Activated CD4-positive, alpha-beta memory T cell treated with anti-CD3 and anti-CD28 coated beads for 36 hours (primary cell): ENCODE measurements around the gene PTPRT. TPM values are rescaled to one million over a fixed set of nuclear protein-coding genes. Genes with fewer than 3 reads are reported as not detected.

ENCODE experiments used
- CTCF ChIA-PET: fragments of 350-600 bp; sonication (Branson Sonifier 250); formaldehyde crosslinking; loops from one replicate; lab custom pipeline; 2021; ENCODE audit warnings: antibody characterized with exemption, inconsistent platforms; lab: Charles Lee
- POLR2A ChIA-PET: fragments of 350-600 bp; sonication (Branson Sonifier 250); formaldehyde crosslinking; loops from one replicate; lab custom pipeline; 2021; ENCODE audit warnings: antibody characterized with exemption; lab: Charles Lee
- DNase-seq: peaks from one replicate; pipeline ENCODE4 v3.0.0-alpha.2; 2020
- H3K27ac Mint-ChIP-seq: one replicate; pipeline ENCODE4 v1.8.0; 2021; ENCODE audit warnings: mixed read lengths
- H3K27me3 Mint-ChIP-seq: one replicate; pipeline ENCODE4 v1.8.0; 2021; ENCODE audit warnings: mixed read lengths
- H3K36me3 Mint-ChIP-seq: one replicate; pipeline ENCODE4 v1.8.0; 2021; ENCODE audit warnings: mixed read lengths
- H3K4me1 Mint-ChIP-seq: one replicate; pipeline ENCODE4 v1.8.0; 2021; ENCODE audit warnings: low read depth, mixed read lengths
- H3K4me3 Mint-ChIP-seq: one replicate; pipeline ENCODE4 v1.8.0; 2021; ENCODE audit warnings: mild to moderate bottlenecking, mixed read lengths
- H3K9me3 Mint-ChIP-seq: one replicate; pipeline ENCODE4 v1.8.0; 2021; ENCODE audit warnings: mixed read lengths
- intact Hi-C: fragments of 100-400 bp; cut with micrococcal nuclease; formaldehyde crosslinking; loops from one replicate; pipeline ENCODE4 v1.15.1; 2023
- total RNA-seq, 2 experiments: library from RNA; stranded (reverse); gene quantifications; one replicate each; pipeline ENCODE4 v1.2.3, GENCODE V29; 2021

Gene PTPRT
- total RNA-seq, 2 experiments from 2014 or later, result not detected

GRCh38 chr20:42161228-42161829 lies 1028.4 kb downstream of the PTPRT start:
- Mint-ChIP-seq H3K27me3 (no peaks in the 10 kb centered on the region), H3K4me3 (no peak overlapping the region), H3K27ac (no peak overlapping the region), H3K9me3 (no peaks in the 10 kb centered on the region), H3K36me3 (no peaks in the 10 kb centered on the region), H3K4me1 (no peaks in the 10 kb centered on the region)
- ChIA-PET CTCF (no interaction called here), POLR2A (no interaction called here)
- intact Hi-C loops, result no loop called here
- DNase-seq, result no peak

GRCh38 chr20:42159808-42160207 lies 1029.9 kb downstream of the PTPRT start:
- Mint-ChIP-seq H3K9me3 (no peaks in the 10 kb centered on the region), H3K27ac (no peak overlapping the region), H3K27me3 (no peaks in the 10 kb centered on the region), H3K4me1 (no peaks in the 10 kb centered on the region), H3K36me3 (no peaks in the 10 kb centered on the region), H3K4me3 (no peak overlapping the region)
- intact Hi-C loops, result no loop called here
- ChIA-PET CTCF (no interaction called here), POLR2A (no interaction called here)
- no peak for DNase-seq

GRCh38 chr20:42158272-42158671 lies 1031.4 kb downstream of the PTPRT start:
- no peak overlapping the region for H3K27ac Mint-ChIP-seq
- CTCF ChIA-PET, result no interaction called here
- intact Hi-C loops, result no loop called here
- H3K4me3 Mint-ChIP-seq, result no peak overlapping the region
- no peaks in the 10 kb centered on the region for H3K4me1 Mint-ChIP-seq
- H3K27me3 Mint-ChIP-seq, result no peaks in the 10 kb centered on the region
- DNase-seq, result no peak
- POLR2A ChIA-PET, result no interaction called here
- no peaks in the 10 kb centered on the region for H3K36me3 Mint-ChIP-seq
- H3K9me3 Mint-ChIP-seq, result no peaks in the 10 kb centered on the region

- Mint-ChIP-seq H3K4me1 (no peaks in the 10 kb centered on the region), H3K9me3 (peaks cover 6% of the 10 kb centered on the region), H3K36me3 (no peaks in the 10 kb centered on the region), H3K27me3 (no peaks in the 10 kb centered on the region), H3K27ac (no peak overlapping the region), H3K4me3 (no peak overlapping the region)
- no peak for DNase-seq
- intact Hi-C loops, result no loop called here
- ChIA-PET POLR2A (no interaction called here), CTCF (no interaction called here)
These were observed 1034.1 kb downstream of the PTPRT start for GRCh38 chr20:42155586-42155985.

- H3K27ac Mint-ChIP-seq, result no peak overlapping the region
- H3K9me3 Mint-ChIP-seq, result peaks cover 14% of the 10 kb centered on the region
- no peak overlapping the region for H3K4me3 Mint-ChIP-seq
- no peaks in the 10 kb centered on the region for H3K36me3 Mint-ChIP-seq
- POLR2A ChIA-PET, result no interaction called here
- intact Hi-C loops, result no loop called here
- no peak for DNase-seq
- CTCF ChIA-PET, result no interaction called here
- H3K4me1 Mint-ChIP-seq, result no peaks in the 10 kb centered on the region
- no peaks in the 10 kb centered on the region for H3K27me3 Mint-ChIP-seq
These were observed 1037.1 kb downstream of the PTPRT start for GRCh38 chr20:42152575-42152974.

GRCh38 chr20:42150230-42150629 lies 1039.5 kb downstream of the PTPRT start:
- POLR2A ChIA-PET, result no interaction called here
- CTCF ChIA-PET, result no interaction called here
- no peaks in the 10 kb centered on the region for H3K27me3 Mint-ChIP-seq
- H3K27ac Mint-ChIP-seq, result no peak overlapping the region
- intact Hi-C loops, result no loop called here
- H3K4me3 Mint-ChIP-seq, result no peak overlapping the region
- no peak for DNase-seq
- peaks cover 14% of the 10 kb centered on the region for H3K9me3 Mint-ChIP-seq
- no peaks in the 10 kb centered on the region for H3K36me3 Mint-ChIP-seq
- no peaks in the 10 kb centered on the region for H3K4me1 Mint-ChIP-seq

GRCh38 chr20:42138729-42139128 lies 1051.0 kb downstream of the PTPRT start:
- no peaks in the 10 kb centered on the region for H3K27me3 Mint-ChIP-seq
- intact Hi-C loops, result no loop called here
- no peaks in the 10 kb centered on the region for H3K36me3 Mint-ChIP-seq
- no peaks in the 10 kb centered on the region for H3K9me3 Mint-ChIP-seq
- H3K27ac Mint-ChIP-seq, result no peak overlapping the region
- no peaks in the 10 kb centered on the region for H3K4me1 Mint-ChIP-seq
- ChIA-PET CTCF (no interaction called here), POLR2A (no interaction called here)
- no peak for DNase-seq
- H3K4me3 Mint-ChIP-seq, result no peak overlapping the region

GRCh38 chr20:42134265-42135098 lies 1055.2 kb downstream of the PTPRT start:
- Mint-ChIP-seq H3K27me3 (no peaks in the 10 kb centered on the region), H3K36me3 (no peaks in the 10 kb centered on the region), H3K27ac (no peak overlapping the region), H3K4me3 (no peak overlapping the region), H3K4me1 (no peaks in the 10 kb centered on the region), H3K9me3 (no peaks in the 10 kb centered on the region)
- CTCF ChIA-PET, result no interaction called here
- POLR2A ChIA-PET, result no interaction called here
- intact Hi-C loops, result no loop called here
- DNase-seq, result no peak

GRCh38 chr20:42130810-42131596 lies 1058.7 kb downstream of the PTPRT start:
- intact Hi-C loops, result no loop called here
- POLR2A ChIA-PET, result no interaction called here
- Mint-ChIP-seq H3K9me3 (no peaks in the 10 kb centered on the region), H3K27ac (no peak overlapping the region), H3K27me3 (no peaks in the 10 kb centered on the region), H3K4me1 (no peaks in the 10 kb centered on the region), H3K4me3 (no peak overlapping the region), H3K36me3 (no peaks in the 10 kb centered on the region)
- CTCF ChIA-PET, result no interaction called here
- DNase-seq, result no peak

- intact Hi-C loops, result no loop called here
- no peaks in the 10 kb centered on the region for H3K36me3 Mint-ChIP-seq
- H3K27ac Mint-ChIP-seq, result no peak overlapping the region
- ChIA-PET POLR2A (no interaction called here), CTCF (no interaction called here)
- H3K4me3 Mint-ChIP-seq, result no peak overlapping the region
- H3K9me3 Mint-ChIP-seq, result no peaks in the 10 kb centered on the region
- no peaks in the 10 kb centered on the region for H3K4me1 Mint-ChIP-seq
- no peak for DNase-seq
- H3K27me3 Mint-ChIP-seq, result no peaks in the 10 kb centered on the region
These were observed 1064.3 kb downstream of the PTPRT start for GRCh38 chr20:42125426-42125825.

GRCh38 chr20:42123981-42124473 lies 1065.7 kb downstream of the PTPRT start:
- no peak for DNase-seq
- H3K9me3 Mint-ChIP-seq, result no peaks in the 10 kb centered on the region
- ChIA-PET CTCF (no interaction called here), POLR2A (no interaction called here)
- H3K27me3 Mint-ChIP-seq, result no peaks in the 10 kb centered on the region
- no peaks in the 10 kb centered on the region for H3K36me3 Mint-ChIP-seq
- intact Hi-C loops, result no loop called here
- H3K4me3 Mint-ChIP-seq, result no peak overlapping the region
- H3K27ac Mint-ChIP-seq, result no peak overlapping the region
- H3K4me1 Mint-ChIP-seq, result no peaks in the 10 kb centered on the region

GRCh38 chr20:42118409-42119125 lies 1071.1 kb downstream of the PTPRT start:
- no peak for DNase-seq
- Mint-ChIP-seq H3K27ac (no peak overlapping the region), H3K4me1 (no peaks in the 10 kb centered on the region), H3K36me3 (no peaks in the 10 kb centered on the region), H3K4me3 (no peak overlapping the region), H3K9me3 (no peaks in the 10 kb centered on the region), H3K27me3 (no peaks in the 10 kb centered on the region)
- CTCF ChIA-PET, result no interaction called here
- intact Hi-C loops, result no loop called here
- POLR2A ChIA-PET, result no interaction called here
